ENCODE results near the gene PRR11.
"Not testable (repeated sequence)": the region's sequence is repeated elsewhere in the genome, so short reads cannot be mapped to it uniquely, and the experiment has no call there.

Gene PRR11

DNA sequence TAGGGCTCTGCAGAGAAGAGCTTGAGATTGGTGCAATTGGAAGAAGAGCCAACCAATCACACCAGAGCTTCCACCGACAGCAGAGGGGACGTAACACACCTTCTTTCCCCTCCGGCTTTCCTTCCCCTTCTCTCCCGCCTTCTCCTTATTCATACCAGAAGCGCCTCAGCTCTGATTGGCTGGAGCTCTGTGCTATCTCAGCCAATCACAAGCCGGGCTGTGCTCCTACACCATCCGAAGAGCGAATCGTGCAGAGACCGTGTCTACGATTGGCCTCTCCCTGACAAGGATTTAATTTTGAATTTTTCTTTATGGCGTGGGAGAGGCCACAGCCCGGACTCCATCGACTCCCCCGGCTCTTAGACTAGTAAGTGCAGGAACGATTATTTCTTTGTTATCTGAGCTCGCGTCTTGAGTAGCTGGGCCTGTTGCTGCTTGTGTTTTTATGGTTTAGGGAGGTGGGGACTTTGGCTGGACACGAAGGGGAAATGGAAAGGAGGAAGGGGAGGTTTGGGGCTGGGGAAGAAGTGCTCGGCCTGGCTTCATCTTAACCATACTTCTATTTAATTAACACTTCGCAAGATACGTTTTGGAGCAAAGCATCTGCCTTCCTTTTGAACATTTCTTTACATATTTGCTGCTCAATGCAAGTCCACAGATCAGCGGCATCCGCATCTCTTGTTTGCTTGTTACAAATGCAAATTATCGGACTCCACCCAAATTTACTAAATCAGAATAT is at the start of gene PRR11:
Gene PRR11 (plus strand): TSS at position 308 of the 739 bp plus-strand sequence. CDS start 14,007 bp downstream, outside the sequence.
- peak; percentile 74 to 87 for DNase-seq (ENCODE audit: extremely low read depth in 1 of 2, low read depth in 1 of 2)

DNA sequence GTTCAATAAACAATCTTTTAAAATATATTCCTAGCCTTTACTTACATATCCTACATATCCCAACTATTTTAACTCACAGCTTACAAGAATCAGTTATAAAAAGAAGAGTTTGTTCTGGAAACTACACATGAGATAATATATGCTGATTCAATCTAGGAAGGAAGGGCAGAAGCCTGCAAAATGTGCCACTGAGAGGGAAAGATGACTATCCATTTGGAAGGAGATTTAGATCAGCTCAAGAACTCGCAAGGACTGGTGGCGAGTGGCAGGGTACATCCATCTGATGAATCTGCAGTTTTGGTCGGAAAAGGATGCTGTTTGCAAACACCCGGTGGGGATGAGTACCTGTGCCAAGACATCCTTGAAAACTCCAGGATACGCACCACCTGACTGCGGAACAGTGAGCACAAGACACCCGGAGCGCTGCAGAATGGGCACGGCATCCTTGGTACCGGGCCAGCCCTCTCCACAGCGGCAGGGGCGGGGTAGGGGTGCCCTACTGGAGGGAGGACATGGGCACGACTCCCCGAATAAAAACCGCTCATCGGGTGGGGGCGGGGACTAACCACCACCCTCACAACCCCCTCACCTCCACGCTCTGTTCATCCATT is 49.6 kb upstream of the PRR11 start:
- peak; percentile 34 to 56 for DNase-seq (ENCODE audit: extremely low read depth in 1 of 2, low read depth in 1 of 2)

DNA sequence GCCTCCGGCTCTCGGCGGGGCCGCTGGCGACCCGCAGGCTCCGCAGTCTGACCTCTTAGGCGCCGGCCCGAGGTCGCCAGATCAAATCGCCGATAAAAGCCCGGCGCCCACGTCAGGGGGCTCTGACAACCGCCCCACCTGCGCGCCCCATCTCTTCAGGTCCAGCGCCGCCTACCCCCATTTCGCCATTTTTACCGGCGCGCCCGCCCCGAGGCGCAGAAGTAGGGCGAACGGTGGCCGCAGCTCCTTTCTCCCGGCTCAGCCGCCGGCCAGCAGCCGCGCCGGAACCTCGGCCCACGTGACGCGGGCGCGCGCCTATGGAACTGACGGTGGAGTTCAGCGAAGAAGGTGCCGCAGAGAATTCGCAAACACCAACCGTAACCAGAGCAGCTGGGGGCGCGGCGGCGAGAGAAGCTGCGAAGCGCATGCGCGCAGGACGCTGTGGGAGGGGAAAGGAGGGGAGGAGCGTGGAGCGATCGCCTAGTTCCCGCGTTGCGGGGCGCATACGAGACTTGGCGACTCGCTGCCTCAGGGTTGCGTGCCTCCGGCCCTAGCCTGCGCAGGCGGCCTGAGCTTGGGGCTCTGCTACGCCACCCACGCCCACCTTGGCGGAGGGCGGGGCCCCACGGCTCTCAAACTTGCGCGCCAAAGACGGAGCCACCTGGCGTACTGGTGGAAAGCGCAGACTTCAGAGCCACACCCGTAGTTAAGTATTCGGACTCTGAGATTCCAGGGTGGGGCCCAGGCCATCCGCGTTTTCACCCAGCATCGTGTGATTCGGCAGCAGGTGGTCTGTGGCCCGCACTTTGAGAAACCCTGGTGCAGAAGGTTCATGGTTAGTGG is 48.9 kb upstream of the PRR11 start, which contains the start of gene TRIM37:
Gene TRIM37 (minus strand): TSS at position 418 of the 843 bp plus-strand sequence. CDS start 419 bp downstream, outside the sequence.
- peak; percentile 90 to 98 for DNase-seq (ENCODE audit: extremely low read depth in 1 of 2, low read depth in 1 of 2)

DNA sequence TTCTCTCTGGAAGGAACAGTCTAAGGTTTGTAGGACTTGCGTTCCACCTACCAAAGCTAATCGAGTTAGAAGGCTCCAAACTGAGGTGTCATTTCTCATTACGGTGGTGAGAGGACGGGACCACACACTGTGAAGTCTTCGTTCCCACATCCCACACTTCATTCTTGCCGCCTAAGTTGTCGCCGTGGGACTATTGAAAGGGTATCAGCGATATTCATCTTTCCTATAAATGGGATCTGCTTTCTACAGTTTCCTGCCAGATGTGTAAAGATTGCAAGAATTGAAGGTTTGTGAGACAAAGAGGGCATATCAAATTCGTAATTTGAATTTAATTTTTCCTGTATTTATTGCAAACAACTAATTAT is 48.3 kb upstream of the PRR11 start:
- no peak for DNase-seq (ENCODE audit: extremely low read depth in 1 of 2, low read depth in 1 of 2)

DNA sequence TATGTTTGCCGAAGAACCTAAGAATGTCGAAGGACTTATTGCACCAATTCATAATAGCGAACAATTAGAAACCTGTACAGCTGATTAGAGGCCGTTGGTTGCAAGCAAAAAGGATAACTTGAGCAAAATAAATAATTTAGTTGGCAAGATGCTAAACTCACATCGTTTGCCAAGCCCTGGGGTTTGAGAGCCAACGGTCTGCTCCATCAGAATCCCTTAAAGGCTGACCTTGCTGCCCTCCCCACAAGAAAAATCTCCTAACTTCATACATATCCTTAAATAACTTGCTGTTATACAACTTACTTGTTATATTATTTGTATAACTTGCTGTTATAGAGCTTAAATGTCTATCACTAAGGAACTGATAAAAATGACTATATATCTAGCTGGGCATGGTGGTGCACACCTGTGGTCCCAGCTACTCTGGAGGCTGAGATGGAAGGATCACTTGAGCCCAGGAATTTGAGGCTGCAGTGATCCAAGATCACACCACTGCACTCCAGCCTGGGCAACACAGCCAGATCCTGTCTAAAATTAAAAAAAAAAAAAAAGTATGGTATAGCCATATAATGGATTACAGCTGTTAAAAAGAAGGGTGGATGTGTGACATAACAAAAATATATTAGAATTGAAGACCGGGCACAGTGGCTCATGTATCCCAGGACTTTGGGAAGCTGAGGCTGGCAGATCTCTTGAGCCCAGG is 47.0 kb upstream of the PRR11 start:
- DNase-seq (ENCODE audit: extremely low read depth in 1 of 2, low read depth in 1 of 2), result no peak

DNA sequence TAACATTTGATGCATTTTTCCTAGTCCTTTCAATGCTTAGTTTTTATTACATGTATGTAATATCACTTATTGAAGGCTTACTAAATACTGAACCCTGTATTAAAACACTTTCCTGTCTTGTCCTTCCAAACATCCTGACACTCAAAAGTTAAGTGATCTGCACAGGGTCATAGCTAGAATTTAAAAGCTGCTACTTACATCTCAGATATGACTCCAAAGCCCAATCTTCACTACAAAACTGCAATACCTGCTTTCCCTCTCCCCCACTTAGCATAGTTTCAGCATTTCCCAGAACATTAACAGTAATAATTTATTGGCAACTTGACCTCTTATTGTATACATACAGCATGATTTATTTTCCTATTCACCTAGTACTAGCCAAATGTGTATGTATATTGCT is 44.6 kb upstream of the PRR11 start:
- no peak for DNase-seq (ENCODE audit: extremely low read depth in 1 of 2, low read depth in 1 of 2)

DNA sequence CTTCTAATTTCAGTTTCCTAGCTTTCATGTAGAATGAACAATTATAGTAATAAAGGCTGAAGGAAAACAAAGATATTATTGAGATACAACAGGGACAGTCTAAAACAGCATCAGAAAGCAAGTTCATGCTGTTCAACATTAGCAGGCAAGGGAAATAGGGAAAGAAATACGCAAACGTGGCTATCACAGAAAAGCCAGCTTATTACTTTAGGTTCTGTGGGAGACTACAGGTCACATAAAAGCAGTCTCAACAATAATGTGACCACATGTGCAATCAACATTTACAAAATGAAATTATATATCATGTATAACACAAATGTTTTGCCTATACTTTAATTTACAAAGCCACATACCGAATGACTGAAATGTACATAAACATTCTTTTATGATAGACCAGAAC is 44.0 kb upstream of the PRR11 start:
- DNase-seq (ENCODE audit: extremely low read depth in 1 of 2, low read depth in 1 of 2), result no peak

DNA sequence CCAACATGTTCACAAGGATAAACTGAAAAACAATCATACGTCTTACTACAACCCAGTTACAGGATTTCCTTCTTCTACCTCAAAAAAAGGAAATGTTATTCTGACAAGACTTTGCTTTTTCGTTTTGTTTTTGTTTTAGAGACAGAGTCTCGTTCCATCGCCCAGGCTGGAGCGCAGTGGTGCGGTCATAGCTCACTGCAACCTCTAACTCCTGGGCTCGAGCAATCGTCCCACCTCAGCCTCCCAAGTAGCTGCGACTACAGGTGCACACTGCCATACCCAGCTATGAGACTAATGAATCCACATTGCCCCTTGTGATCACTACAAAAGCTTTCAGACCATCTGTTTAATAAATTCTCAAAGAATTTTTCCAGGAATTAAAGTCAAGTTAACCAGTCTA is 40.1 kb upstream of the PRR11 start:
- no peak for DNase-seq (ENCODE audit: extremely low read depth in 1 of 2, low read depth in 1 of 2)

DNA sequence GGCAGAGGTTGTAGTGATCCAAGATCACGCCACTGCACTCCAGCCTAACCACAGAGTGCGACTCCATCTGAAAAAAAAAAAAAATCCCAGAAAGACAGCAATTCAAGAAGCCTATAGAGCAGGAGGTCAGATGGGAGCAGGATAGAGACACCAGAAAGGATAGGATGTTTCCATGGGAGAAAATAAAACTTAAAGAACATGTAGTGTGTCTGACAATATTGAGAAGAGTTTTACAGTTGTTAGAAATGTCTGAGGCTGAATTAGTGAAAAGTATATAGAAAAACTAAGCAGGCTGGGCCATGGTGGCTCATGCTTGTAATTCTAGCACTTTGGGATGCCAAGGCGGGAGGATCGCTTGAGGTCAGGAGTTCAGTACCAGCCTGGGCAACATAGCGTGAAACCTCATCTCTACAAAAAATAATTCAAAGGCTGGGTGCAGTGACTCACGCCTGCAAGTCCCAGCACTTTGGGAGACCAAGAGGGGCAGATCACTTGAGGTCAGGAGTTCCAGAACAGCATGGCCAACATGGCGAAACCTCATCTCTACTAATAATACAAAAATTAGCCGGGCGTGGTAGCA is 33.6 kb upstream of the PRR11 start:
- no peak for DNase-seq (ENCODE audit: extremely low read depth in 1 of 2, low read depth in 1 of 2)

DNA sequence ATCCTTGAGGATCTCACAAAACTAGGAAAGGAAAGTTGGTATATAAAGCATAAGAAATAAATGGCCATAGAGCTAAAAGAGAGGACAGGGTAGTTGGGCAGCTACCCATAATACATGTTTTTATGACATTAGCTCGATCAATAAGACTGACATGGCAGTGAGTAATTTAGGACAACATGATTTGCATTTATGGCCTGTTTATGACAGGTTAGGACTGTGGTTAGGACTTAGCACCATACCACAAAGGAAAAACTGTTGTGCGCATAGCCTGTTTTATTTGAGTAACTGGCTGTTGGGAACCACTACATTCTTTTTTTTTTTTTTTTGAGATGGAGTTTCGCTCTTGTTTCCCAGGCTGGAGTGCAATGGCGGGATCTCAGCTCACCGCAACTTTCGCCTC is 30.9 kb upstream of the PRR11 start:
- DNase-seq (ENCODE audit: extremely low read depth in 1 of 2, low read depth in 1 of 2), result no peak

DNA sequence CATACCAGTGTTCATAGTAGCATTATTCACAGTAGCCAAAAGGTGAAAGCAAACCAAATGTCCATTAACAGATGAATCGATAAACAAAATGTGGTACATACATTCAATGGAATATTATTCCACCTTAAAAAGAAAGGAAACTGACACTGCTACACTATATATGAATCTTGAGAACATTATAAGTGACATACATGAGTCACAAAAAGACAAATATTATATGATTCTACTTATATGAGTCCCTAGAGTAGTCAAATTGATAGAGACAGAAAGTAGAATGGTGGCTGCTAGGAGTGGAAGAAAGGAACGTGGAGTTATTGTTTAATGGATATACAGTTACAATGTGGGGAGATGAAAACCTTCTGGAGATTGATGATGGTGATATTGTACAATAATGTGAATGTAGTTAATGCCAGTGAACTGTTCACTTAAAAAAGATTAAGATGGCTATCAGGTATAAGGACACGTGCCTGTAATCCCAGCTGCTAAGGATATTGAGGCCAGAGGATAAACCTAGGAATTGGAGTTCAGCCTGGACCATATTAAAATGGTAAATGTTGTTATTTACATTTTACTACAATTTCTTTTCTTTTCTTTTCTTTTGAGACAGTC is 28.6 kb upstream of the PRR11 start:
- DNase-seq (ENCODE audit: extremely low read depth in 1 of 2, low read depth in 1 of 2), result no peak

DNA sequence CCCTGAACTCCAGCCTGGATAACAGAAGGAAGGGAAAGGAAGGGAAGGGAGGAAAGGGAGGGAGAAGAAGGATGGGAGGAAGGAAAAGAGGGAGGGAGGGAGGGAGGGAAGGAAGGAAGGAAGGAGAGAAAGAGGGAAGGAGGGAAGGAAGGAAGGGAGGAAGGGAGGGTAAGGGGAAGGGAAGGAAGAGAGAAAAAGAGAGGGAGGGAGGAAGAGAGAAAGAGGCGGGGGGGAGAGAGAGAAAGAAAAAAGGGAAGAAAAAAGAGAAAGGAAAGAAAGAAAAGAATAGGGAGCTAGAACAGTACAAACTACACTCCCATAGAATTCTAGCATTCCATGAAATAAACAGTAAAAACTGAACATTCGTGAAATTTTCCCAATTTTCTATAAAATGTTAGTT is 25.7 kb upstream of the PRR11 start:
- DNase-seq (ENCODE audit: extremely low read depth in 1 of 2, low read depth in 1 of 2), result no peak

DNA sequence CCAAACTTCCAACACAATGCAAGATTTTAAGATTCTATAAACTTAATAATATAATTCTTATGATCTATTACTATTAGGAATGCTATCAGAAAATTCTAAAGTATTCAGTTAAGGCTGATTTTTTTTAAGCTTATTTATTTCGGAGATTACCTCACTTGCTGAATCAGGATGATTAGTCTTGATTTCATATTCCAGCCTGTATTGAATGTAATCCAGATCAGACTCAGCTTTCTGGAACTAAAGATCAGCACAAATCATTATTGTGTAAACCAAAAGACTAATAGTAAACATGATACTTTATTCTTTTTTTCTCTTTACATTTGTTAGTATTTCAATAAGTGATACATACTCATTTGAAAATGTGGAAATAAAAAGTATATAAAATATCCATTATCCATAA is 24.4 kb upstream of the PRR11 start:
- DNase-seq (ENCODE audit: extremely low read depth in 1 of 2, low read depth in 1 of 2), result no peak

DNA sequence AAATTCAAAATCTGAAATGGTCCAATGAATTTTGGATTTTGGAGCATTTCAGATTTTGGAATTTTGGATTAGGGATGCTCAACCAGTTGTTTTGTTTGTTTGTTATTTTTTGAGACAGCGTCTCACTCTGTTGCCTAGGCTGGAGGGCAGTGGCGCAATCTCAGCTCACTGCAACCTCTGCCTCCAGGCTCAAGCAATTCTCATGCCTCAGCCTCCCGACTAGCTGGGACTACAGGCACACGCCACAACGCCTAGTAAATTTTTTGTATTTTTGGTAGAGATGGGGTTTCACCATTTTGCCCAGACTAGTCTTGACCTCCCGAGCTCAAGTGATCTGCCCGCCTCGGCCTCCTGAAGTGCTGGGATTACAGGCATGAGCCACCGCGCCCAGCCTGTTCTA is 17.2 kb upstream of the PRR11 start:
- DNase-seq (ENCODE audit: extremely low read depth in 1 of 2, low read depth in 1 of 2), result not testable (repeated sequence)

DNA sequence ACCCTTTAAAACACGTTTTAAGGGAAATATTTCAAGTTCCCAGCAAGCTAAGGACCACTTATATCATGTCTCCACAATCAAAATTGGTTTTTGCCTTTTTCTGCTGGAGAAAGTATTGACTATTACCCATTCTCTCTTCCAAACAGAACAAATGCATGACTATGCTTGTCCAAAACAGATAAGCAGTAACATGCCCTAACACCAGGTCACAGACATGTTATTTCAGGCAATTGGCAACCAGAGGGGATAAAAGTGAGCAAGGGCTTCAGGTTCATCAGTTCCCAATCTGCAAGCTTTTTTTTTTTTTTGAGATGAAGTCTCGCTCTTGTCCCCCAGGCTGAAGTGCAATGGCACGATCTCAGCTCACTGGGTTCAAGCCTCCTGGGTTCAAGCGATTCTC is 15.6 kb upstream of the PRR11 start:
- no peak for DNase-seq (ENCODE audit: extremely low read depth in 1 of 2, low read depth in 1 of 2)

DNA sequence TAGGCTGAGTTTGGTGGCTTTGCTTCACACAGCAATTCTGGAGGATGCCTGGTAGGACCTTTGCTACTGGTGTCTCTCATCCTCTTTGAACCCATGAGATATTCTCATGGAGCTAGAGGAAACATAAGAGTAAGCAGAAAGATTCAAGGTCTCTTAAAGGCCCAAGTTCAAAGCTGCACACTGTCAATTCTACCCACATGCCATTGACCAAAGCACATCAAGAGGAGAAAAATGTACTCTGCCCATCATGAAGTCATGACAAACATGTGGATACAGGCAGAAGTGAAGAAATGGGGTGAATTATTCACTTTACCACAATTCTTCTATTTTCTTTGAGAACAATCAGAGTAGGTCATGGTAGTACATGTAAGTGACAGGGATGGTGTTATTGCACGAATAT is 13.7 kb upstream of the PRR11 start:
- no peak for DNase-seq (ENCODE audit: extremely low read depth in 1 of 2, low read depth in 1 of 2)

DNA sequence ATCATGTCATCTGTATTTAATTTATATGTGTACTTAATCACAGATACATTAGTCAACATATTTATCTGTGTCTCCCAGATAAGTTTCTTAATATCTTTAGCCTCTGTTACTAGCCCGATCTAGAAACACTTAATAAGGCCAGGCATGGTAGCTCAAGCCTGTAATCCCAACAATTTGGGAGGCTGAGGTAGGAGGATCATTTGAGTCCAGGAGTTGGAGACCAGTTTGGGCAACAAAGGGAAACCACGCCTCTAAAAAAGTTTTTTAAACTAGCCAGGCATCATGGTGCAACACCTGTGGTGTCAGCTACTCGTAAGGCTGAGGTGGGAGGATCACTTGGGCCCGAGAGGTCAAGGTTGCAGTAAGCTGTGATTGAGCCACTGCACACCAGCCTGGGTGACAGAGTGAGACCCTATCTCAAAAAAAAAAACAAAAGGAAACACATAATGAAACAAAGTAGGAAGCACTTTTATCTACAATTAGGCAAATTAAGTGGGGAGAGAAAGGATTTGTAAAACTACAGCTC is 9.9 kb upstream of the PRR11 start:
- DNase-seq (ENCODE audit: extremely low read depth in 1 of 2, low read depth in 1 of 2), result no peak

DNA sequence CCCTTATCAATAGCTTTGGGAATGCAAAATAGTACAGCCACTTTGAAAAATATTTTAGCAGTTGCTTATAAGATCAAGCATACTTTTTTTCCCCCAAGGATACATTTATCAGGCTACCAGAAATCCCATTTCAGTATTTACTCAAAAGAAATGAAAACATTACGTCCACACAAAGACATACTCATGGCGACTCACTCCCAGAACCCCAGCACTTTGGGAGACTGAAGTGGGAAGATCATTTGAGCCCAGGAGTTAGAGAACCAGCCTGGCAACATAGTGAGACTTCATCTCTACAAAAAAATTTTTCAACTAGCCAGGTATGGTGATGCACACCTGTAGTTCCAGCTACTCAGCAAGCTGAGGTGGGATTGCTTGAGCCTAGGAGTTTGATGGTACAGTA is 6.5 kb upstream of the PRR11 start:
- DNase-seq (ENCODE audit: extremely low read depth in 1 of 2, low read depth in 1 of 2), result no peak

DNA sequence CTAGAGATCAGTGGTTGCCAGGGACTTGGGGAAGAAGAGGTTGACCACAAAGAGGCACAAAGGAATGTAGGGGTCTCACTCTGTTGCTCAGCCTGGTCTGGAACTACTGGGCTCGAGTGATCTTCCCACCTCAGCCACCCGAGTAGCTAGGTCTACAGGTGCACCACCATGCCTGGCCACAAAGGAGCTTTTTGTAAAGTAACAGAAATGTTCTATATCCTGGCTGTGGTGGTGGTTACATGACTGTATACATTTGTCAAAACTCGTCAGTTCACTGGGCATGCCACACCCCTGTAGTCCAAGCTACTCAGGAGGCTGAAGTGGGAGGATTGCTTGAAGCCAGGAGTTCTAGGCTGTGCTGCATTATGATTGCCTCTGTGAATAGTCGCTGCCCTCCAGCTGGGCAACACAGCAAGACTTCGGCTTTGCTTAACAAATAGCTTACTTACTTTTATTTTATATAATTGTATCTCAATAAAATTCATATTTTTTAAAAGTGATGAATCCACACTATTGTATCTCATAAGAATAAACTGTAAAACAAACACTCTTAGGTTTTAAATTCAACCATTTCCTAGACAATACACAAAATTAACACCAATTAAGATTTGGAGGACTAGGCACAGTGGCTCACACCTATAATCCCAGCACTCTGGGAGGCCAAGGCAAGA is 5.6 kb upstream of the PRR11 start:
- DNase-seq (ENCODE audit: extremely low read depth in 1 of 2, low read depth in 1 of 2), result no peak

DNA sequence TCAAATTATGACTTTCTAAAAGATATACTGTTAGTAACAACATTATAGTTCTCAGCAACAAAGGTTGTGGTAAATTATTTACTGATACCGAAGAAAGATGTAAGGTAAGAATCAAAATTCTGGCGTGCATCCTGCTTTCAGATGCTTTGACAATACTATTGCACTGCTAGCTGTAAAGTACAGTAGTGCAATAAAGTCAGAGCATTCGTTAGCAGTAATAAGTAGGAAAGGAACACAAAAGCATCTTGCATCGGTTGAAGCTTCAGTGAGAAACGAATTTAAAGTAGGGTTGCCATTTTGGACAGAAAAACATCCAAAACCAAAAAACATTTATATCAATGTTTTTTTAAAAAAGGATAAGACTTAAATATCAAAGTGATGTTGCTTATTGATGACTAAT is 4.5 kb upstream of the PRR11 start:
- no peak for DNase-seq (ENCODE audit: extremely low read depth in 1 of 2, low read depth in 1 of 2)

All from activated CD8-positive, alpha-beta memory T cell treated with anti-CD3 and anti-CD28 coated beads for 1 hour (primary cell).